Measurements from ENCODE around the gene DBF4. TPM values are rescaled to one million over a fixed set of nuclear protein-coding genes. Genes with fewer than 3 reads are reported as not detected.
"Not testable (repeated sequence)": the region's sequence is repeated elsewhere in the genome, so short reads cannot be mapped to it uniquely, and the experiment has no call there.

DBF4 gene
- 57.0 and 58.6 TPM in 2 replicates for total RNA-seq (2014; rRNA removed; shearing (Covaris generic))
- 51.1 and 60.6 TPM in 2 replicates for polyA plus RNA-seq (2014; cell fraction: nucleus; rRNA removed)

- peak; percentile 94 for DNase-seq (ENCODE audit: extremely low read depth, low read depth)
These were observed at the start of gene DBF4, which contains the start of gene SLC25A40 for GRCh38 chr7:87876040-87876868. DBF4 (plus strand) TSS chr7:87876493; CDS start chr7:87876733, 240 bp downstream. SLC25A40 (minus strand) TSS chr7:87876360; CDS start chr7:87858727, 17,633 bp downstream.

DNA sequence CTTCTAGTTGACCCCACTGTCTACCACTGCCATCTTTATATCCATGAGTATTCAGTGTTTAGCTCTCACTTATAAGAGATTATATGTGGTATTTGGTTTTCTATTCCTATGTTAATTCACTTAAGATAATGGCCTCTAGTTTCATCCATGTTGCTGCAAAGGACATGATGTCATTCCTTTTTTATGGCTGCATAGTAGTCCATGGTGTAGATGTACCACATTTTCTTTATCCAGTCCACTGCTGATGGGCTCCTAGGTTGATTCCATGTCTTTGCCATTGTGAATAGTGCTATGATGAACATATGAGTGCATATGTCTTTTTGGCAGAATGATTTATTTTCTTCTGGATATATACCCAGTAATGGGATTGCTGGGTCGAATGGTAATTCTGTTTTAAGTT is 47.9 kb upstream of the DBF4 start:
- DNase-seq (ENCODE audit: extremely low read depth, low read depth) = not testable (repeated sequence)

DNA sequence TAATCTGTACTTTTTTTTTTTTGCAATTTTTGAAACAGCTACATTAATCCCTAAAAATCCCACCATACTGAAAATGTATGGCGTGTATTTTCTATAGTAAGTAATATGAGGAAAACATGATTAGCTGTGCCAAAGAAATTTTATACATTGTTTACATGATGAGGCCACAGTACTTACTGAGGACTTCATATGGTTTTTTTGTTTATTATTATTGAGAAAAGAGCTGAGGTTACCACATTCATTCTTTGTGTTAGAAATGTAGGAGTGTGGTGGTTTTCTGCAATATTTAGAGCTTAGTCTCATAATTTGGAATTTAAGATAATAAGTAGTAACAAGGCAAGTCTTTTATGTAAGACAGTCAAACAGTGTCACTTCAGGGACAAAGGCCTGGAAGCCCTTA is 45.2 kb upstream of the DBF4 start:
- DNase-seq (ENCODE audit: extremely low read depth, low read depth) = no peak

GRCh38 chr7:87833130-87833529 is 43.2 kb upstream of the DBF4 start:
- DNase-seq (ENCODE audit: extremely low read depth, low read depth) = no peak

- no peak for DNase-seq (ENCODE audit: extremely low read depth, low read depth)
These were observed 38.7 kb upstream of the DBF4 start for GRCh38 chr7:87837597-87837996.

- DNase-seq (ENCODE audit: extremely low read depth, low read depth) = no peak
These were observed 25.3 kb upstream of the DBF4 start for GRCh38 chr7:87850836-87851593.

DNA sequence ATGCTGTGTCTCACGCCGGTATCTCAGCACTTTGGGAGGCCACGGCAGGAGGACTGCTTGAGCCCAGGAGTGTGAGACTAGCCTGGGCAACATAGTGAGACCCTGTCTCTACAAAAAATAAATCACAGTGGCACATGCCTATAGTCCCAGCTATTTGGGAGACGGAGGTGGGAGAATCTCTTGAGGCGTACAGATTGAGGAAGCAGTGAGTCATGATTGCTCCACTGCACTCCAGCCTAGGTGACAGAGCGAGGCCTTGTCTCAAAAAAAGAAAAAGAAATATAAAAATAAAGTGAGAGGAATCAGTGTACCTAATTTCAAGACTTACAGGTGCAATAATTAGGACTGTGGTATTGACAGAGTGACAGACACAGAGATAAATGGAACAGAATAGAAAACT is 24.0 kb upstream of the DBF4 start:
- no peak for DNase-seq (ENCODE audit: extremely low read depth, low read depth)

- DNase-seq (ENCODE audit: extremely low read depth, low read depth) = no peak
These were observed 22.9 kb upstream of the DBF4 start for GRCh38 chr7:87853237-87853864.

- no peak for DNase-seq (ENCODE audit: extremely low read depth, low read depth)
These were observed 17.7 kb upstream of the DBF4 start for GRCh38 chr7:87858417-87859100.

GRCh38 chr7:87866089-87866488 is 10.2 kb upstream of the DBF4 start:
- DNase-seq (ENCODE audit: extremely low read depth, low read depth) = no peak

DNA sequence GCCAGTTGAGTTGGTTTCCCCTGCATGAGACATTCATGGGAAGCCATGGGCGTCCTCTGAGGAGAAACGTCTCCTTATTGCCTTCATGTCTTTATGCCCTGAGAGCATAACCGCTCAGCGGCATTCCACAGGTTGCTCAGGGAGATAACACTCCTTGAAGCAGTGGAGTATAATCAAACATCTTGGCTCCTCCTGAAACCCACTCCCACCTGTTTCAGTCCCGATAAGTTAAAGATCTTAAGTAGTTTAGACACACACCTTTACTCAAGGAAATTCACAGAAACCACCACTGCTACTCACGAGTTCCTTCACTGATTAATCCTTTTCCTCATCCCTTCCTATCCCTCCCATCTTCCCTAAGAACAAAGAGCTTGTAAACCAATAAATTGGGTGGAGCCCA is 9.8 kb upstream of the DBF4 start:
- DNase-seq (ENCODE audit: extremely low read depth, low read depth) = not testable (repeated sequence)

DNA sequence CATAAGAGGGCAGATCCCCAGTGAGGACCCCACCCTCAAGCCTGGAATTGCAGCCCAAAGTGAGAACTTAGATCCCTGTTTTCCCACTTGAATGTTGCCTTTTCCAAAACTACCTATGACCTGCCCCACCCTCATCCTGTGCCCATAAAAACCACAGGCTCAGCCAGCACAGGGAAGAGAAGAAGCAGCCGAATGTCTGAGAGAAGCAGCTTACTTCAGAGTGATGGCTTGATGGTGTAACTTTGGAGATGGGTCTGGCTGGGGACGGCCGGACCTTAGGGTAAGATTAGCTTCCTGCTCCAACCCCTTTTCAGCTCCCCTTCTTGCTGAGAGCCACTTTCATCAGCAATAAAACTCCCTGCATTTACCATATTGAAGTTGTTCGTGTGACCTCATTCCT is 5.8 kb upstream of the DBF4 start:
- DNase-seq (ENCODE audit: extremely low read depth, low read depth) = no peak

DNA sequence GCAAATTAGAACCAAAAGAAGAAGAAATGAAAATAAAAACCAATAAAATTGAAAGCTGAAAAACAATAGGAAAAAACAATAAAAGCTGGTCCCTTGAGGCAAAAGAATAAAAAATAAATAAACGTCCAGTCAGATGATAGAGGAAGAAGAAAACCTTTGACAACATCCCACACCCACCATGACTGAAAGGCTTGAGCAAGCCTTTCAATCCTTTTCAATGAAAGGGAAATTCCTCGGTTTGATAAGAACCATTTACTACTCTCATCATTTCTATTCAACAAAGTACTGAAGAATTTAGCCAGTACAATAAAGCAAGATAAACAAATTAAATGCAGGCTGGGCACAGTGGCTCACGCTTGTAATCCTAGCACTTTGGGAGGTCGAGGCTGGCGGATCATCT is 3.9 kb upstream of the DBF4 start:
- no peak for DNase-seq (ENCODE audit: extremely low read depth, low read depth)

GRCh38 chr7:87873328-87873727 is 3.0 kb upstream of the DBF4 start:
- not testable (repeated sequence) for DNase-seq (ENCODE audit: extremely low read depth, low read depth)

DNA sequence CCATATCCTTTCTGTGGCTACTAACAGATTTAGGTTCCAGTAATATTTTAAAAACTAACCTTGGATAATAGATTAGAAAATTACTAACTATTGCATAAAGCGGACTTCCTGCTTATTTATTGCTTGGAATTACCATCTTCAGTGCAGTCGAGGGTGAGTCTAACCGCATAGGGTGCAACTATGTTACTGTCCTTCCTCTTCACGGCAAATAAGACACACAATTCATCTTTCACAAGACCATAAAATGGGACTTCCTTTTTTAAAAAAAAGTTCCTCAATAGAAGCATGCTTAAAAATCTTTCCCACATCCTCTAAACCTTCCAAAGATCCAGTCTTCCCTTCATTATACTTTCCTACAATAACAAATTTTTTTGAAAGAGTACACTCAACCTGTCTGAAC is 2.2 kb upstream of the DBF4 start:
- no peak for DNase-seq (ENCODE audit: extremely low read depth, low read depth)

GRCh38 chr7:87875151-87876039 is 898 bp upstream of the DBF4 start:
- no peak for DNase-seq (ENCODE audit: extremely low read depth, low read depth)

- DNase-seq (ENCODE audit: extremely low read depth, low read depth) = peak; percentile 36
These were observed 559 bp downstream of the DBF4 start for GRCh38 chr7:87876869-87877234.

- no peak for DNase-seq (ENCODE audit: extremely low read depth, low read depth)
These were observed 1.2 kb downstream of the DBF4 start for GRCh38 chr7:87877366-87878040.

- no peak for DNase-seq (ENCODE audit: extremely low read depth, low read depth)
These were observed 2.0 kb downstream of the DBF4 start for GRCh38 chr7:87878208-87878735.
